K562 (cell line): ENCODE data around the gene LMO7. TPM values are rescaled to one million over a fixed set of nuclear protein-coding genes. Genes with fewer than 3 reads are reported as not detected.

Source experiments
- ATAC-seq: fragments of 200-7000 bp; cut with Tn5 transposase; 3 replicates; pipeline ENCODE4 v1.9.1; 2020; ENCODE audit warnings: moderate library complexity
- BruUV-seq: library from RNA; stranded (reverse); fragments of 400-500 nt; replicated peaks from 2 replicates; lab custom pipeline; 2021; lab: Mats Ljungman, UMichigan
- CTCF ChIA-PET: fragments of 300-600 bp; formaldehyde crosslinking; extraction: SDS; loops from one replicate; lab custom pipeline; 2021; ENCODE audit warnings: low intra/inter-chr PET ratio; lab: Yijun Ruan, JAX
- POLR2A ChIA-PET: fragments of 300-600, 350-650 bp; sonication (Branson Sonifier 250); formaldehyde crosslinking; extraction: SDS; loops from one replicate; lab custom pipeline; 2021; ENCODE audit warnings: antibody characterized with exemption, inconsistent platforms; lab: Yijun Ruan, JAX
- DNase-seq, 4 experiments: peaks; one replicate each; pipeline versions ENCODE4 v3.0.0 to v3.0.0-alpha.2; 2011 to 2018; ENCODE audit warnings: low spot score in 3 of 4, mixed read lengths in 3 of 4; ENCODE audit errors: extremely low read depth in 1 of 4
- FAIRE-seq: peaks from 2 replicates; lab custom pipeline; 2011; peaks lifted over from hg19 to GRCh38; lab: Jason Lieb, UNC
- H2AFZ ChIP-seq: 2 replicates; pipeline ENCODE4 v1.6.0; 2011; ENCODE audit warnings: low read depth, low read length, control low read depth, inconsistent platforms
- H3K27ac ChIP-seq: fragments of 200-600 bp; 3 replicates; pipeline ENCODE4 v1.8.0; 2011; ENCODE audit warnings: low read depth, mild to moderate bottlenecking, control low read depth, inconsistent platforms, low read length, moderate library complexity, mixed read lengths; ENCODE audit errors: extremely low read depth
- H3K27me3 ChIP-seq, 2 experiments: fragments of 300-600 bp in 1 of 2; 2 replicates in 1 of 2; 3 replicates in 1 of 2; pipeline versions ENCODE4 v1.6.0 to v1.8.0; 2011; ENCODE audit warnings: inconsistent platforms in 2 of 2, low read length in 2 of 2, mild to moderate bottlenecking in 1 of 2, mixed read lengths in 1 of 2, moderate library complexity in 1 of 2; ENCODE audit not compliant: control insufficient read depth in 2 of 2, insufficient read depth in 2 of 2
- H3K36me3 ChIP-seq: fragments of 300-600 bp; 3 replicates; pipeline ENCODE4 v1.8.0; 2011; ENCODE audit warnings: mild to moderate bottlenecking, low read length, inconsistent platforms; ENCODE audit not compliant: control insufficient read depth, insufficient read depth
- H3K4me1 ChIP-seq, 2 experiments: fragments of 200-600 bp in 1 of 2; replicated peaks in 1 of 2; 2 replicates in 1 of 2; 3 replicates in 1 of 2; pipeline versions ENCODE4 v1.5.1 to v1.8.0; 2011; ENCODE audit warnings: inconsistent platforms in 2 of 2, low read length in 2 of 2, mild to moderate bottlenecking in 1 of 2, mixed read lengths in 1 of 2, moderate library complexity in 1 of 2; ENCODE audit not compliant: control insufficient read depth in 2 of 2, insufficient read depth in 2 of 2
- H3K4me2 ChIP-seq: 2 replicates; pipeline ENCODE4 v1.6.1; 2011; ENCODE audit warnings: low read length, control low read depth, inconsistent platforms, mixed read lengths; ENCODE audit not compliant: insufficient read depth
- H3K4me3 ChIP-seq: fragments of 200-600 bp; sonication (generic), shearing (Covaris generic); 2 replicates; pipeline ENCODE4 v1.5.1; 2016; ENCODE audit warnings: control low read depth, inconsistent platforms
- H3K79me2 ChIP-seq: fragments of 200-600 bp; 3 replicates; pipeline ENCODE4 v1.8.0; 2011; ENCODE audit warnings: low read length, inconsistent platforms; ENCODE audit not compliant: control insufficient read depth, insufficient read depth
- H3K9ac ChIP-seq, 2 experiments: 2 replicates each; pipeline versions ENCODE4 v1.6.0 to v1.6.1; 2011; ENCODE audit warnings: low read depth in 2 of 2, low read length in 2 of 2, control low read depth in 1 of 2, inconsistent platforms in 1 of 2, mild to moderate bottlenecking in 1 of 2, mixed read lengths in 1 of 2; ENCODE audit not compliant: insufficient read depth in 1 of 2
- H3K9me1 ChIP-seq: one replicate; pipeline ENCODE4 v1.6.0; 2011; ENCODE audit warnings: inconsistent platforms, mild to moderate bottlenecking, low read length, moderate library complexity; ENCODE audit not compliant: control insufficient read depth, insufficient read depth
- H3K9me3 ChIP-seq: replicated peaks from 2 replicates; pipeline ENCODE4 v1.5.1; 2011; ENCODE audit warnings: low read depth, low read length, inconsistent platforms; ENCODE audit not compliant: control insufficient read depth, insufficient read depth
- H4K20me1 ChIP-seq: replicated peaks from 2 replicates; pipeline ENCODE4 v1.6.1; 2011; ENCODE audit warnings: low read length, inconsistent platforms, mixed read lengths; ENCODE audit not compliant: control insufficient read depth, insufficient read depth
- ATF2 ChIP-seq: sonication (generic); formaldehyde crosslinking; IDR thresholded peaks from 2 replicates; pipeline ENCODE4 v1.8.1; 2022; ENCODE audit warnings: missing genetic modification reagents
- ELK1 ChIP-seq: sonication (generic); formaldehyde crosslinking; IDR thresholded peaks from 2 replicates; pipeline ENCODE4 v1.8.1; 2022; ENCODE audit warnings: missing genetic modification reagents
- ILK ChIP-seq: fragments of 450-650 bp; IDR thresholded peaks from 2 replicates; pipeline ENCODE4 v1.6.1; 2016; ENCODE audit warnings: missing genetic modification characterization, low read depth, mild to moderate bottlenecking, missing compliant biosample characterization, moderate library complexity, borderline replicate concordance
- IRF2 ChIP-seq: sonication (generic); formaldehyde crosslinking; IDR thresholded peaks from 2 replicates; pipeline ENCODE4 v1.8.1; 2022; ENCODE audit warnings: mild to moderate bottlenecking, missing genetic modification reagents
- MCM2 ChIP-seq: fragments of 450-650 bp; IDR thresholded peaks from 2 replicates; pipeline ENCODE4 v1.6.1; 2017; ENCODE audit warnings: low read depth, mild to moderate bottlenecking
- REST ChIP-seq, 2 experiments: fragments of 450-650 bp; formaldehyde crosslinking in 1 of 2; IDR thresholded peaks; 2 replicates each; pipeline versions ENCODE4 v1.4.0 to v1.6.1; 2014 to 2020; ENCODE audit warnings: mild to moderate bottlenecking in 2 of 2, borderline replicate concordance in 1 of 2, low read depth in 1 of 2
- SIN3B ChIP-seq: fragments of 450-650 bp; IDR thresholded peaks from 2 replicates; pipeline ENCODE4 v1.6.1; 2017; ENCODE audit warnings: low read depth, mild to moderate bottlenecking, moderate library complexity
- ZNF449 ChIP-seq: fragments of 250-450 bp; sonication (Bioruptor Pico); IDR thresholded peaks from 2 replicates; pipeline ENCODE4 v1.8.0; 2022; ENCODE audit warnings: moderate library complexity, mild to moderate bottlenecking, inconsistent platforms
- WGBS: fragments of 100-300 bp; shearing (Covaris generic); methylation state at CpG from one replicate; pipeline ENCODE4 v1.1.6; 2016; ENCODE audit warnings: low coverage, mixed read lengths; ENCODE audit not compliant: insufficient coverage; ENCODE audit errors: missing lambda C conversion rate; 5-methylcytosine and 5-hydroxymethylcytosine counted together
- in situ Hi-C: fragments of 300-500 bp; cut with MboI; formaldehyde crosslinking; loops from 4 replicates; pipeline ENCODE4 v1.15.0; 2018; ENCODE audit warnings: inconsistent platforms, mixed read lengths
- intact Hi-C: fragments of 100-400 bp; cut with micrococcal nuclease; formaldehyde crosslinking; loops from 2 replicates; pipeline ENCODE4 v1.14.2; 2022
- polyA plus RNA-seq, 8 experiments: library from polyadenylated mRNA; depleted of rRNA in 4 of 8; stranded (reverse) in 5 of 8; unstranded in 3 of 8; fragments of >200 nt; fragmentation: Nextera tagmentation in 2 of 8; fragmentation: Illumina TruSeq in 1 of 8; extraction: Ambion mirVana in 2 of 8; extraction: Trizol in 1 of 8; gene quantifications; 2 replicates each; pipeline versions ENCODE4 v1.2.1 to v1.2.3, GENCODE V29; 2011 to 2014; ENCODE audit warnings: inconsistent platforms in 1 of 8, missing spikeins in 1 of 8
- total RNA-seq, 7 experiments: library from RNA; depleted of rRNA in 6 of 7; stranded (reverse); fragments of >200 nt in 6 of 7; fragmentation: Illumina TruSeq in 2 of 7; extraction: Trizol in 2 of 7; gene quantifications; 2 replicates each; pipeline versions ENCODE4 v1.2.1 to v1.2.3, GENCODE V29; 2011 to 2021; ENCODE audit warnings: low replicate concordance in 1 of 7

The LMO7 gene
- total and polyA plus RNA-seq, 9 of the 15 experiments (the other 6 are each of a cell fraction or from before 2014, with no cell fraction given), result 0.42 to 4.3 (median 1.7) TPM

DNA sequence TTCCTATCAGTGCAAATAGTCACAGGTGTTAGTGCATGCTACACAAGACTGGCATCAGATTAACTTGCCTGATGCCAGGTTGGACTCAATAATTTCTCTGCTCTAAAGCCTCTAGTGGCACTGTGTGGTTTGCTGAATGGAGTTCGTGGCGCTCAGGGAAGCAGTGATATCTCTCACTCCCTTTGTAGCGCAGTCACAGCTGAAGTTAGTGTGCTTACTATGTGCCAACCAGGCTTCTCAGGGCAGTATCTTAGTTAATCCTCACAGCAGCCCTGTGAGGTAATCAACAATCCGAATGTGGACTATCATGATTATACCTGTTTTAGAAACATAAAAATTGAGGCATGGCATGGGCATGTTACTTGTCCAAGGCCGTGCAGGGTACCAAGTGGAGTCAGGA is 190.3 kb downstream of the LMO7 start:
- FAIRE-seq (no peak), DNase-seq (no peak), ATAC-seq (no peak)
- H2AFZ ChIP-seq, result no peak overlapping the region
- no peaks in the 10 kb centered on the region for H3K4me1 ChIP-seq
- H3K4me3 ChIP-seq, result no peak overlapping the region
- in situ Hi-C loops (no loop called here), intact Hi-C loops (no loop called here)
- BruUV-seq, result no TSS peak
- H4K20me1 ChIP-seq, result no peaks in the 10 kb centered on the region
- ChIA-PET POLR2A (no interaction called here), CTCF (no interaction called here)
- H3K36me3 ChIP-seq, result no peaks in the 10 kb centered on the region
- H3K27ac ChIP-seq, result no peak overlapping the region
- H3K79me2 ChIP-seq, result no peaks in the 10 kb centered on the region
- no peak overlapping the region for H3K9ac ChIP-seq
- H3K9me1 ChIP-seq, result no peaks in the 10 kb centered on the region
- WGBS, result 6% methylated on average over 5 of the region's 5 CpGs
- H3K4me2 ChIP-seq, result no peak overlapping the region
- H3K9me3 ChIP-seq, result no peaks in the 10 kb centered on the region
- H3K27me3 ChIP-seq, result no peaks in the 10 kb centered on the region
- no peak for TF ChIP-seq ELK1 (CRISPR knock-in tag)
- TF ChIP-seq ILK, result no peak
- TF ChIP-seq REST (IDR thresholded peaks at IDR 0.05; ENCODE audit: borderline replicate concordance), result no peak
- TF ChIP-seq REST (CRISPR knock-in tag; IDR thresholded peaks at IDR 0.05; ENCODE audit: low read depth), result no peak
- no peak for TF ChIP-seq SIN3B
- no peak for TF ChIP-seq ATF2 (CRISPR knock-in tag)
- no peak for TF ChIP-seq IRF2 (CRISPR knock-in tag)
- TF ChIP-seq ZNF449 (CRISPR knock-in tag), result no peak
- TF ChIP-seq MCM2, result no peak
